SU-DHL-6 (cell line): ENCODE data around the gene PTGDR.

Source experiments
- EZH2phosphoT487 ChIP-seq: fragments of 200-600 bp; sonication (generic), shearing (Covaris generic); conservative IDR thresholded peaks from 2 replicates; pipeline ENCODE4 v1.6.1; 2018; ENCODE audit warnings: mild to moderate bottlenecking, antibody characterized with exemption, low read length, moderate library complexity, mixed read lengths
- TF ChIP-seq, protein P1 (sequence below): fragments of 200-600 bp; sonication (generic); IDR thresholded peaks from one replicate; pipeline ENCODE4 v1.5.1; 2017; ENCODE audit warnings: antibody characterized with exemption, mild to moderate bottlenecking, low read length, moderate library complexity; ENCODE audit not compliant: insufficient read depth, poor library complexity, severe bottlenecking

DNA sequence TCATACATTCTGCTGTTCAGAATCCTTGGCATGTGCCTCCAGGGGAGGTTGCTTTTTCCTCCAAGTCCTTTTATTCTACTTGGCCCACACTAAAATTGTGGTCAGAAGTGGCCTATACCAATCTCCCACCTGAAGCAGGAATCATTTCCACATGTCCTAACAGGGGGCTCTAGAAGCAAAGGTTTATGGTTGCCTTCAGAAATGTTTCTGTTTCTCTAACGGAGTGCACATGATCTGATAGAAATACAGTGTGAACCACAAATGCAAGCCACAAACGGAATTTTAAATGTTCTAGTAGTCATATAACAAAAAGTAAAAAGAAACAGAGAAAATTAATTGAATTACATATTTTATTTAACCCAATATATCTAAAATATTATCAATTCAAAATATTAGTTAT is 50.6 kb downstream of the PTGDR start:
- TF ChIP-seq, protein P1, sequence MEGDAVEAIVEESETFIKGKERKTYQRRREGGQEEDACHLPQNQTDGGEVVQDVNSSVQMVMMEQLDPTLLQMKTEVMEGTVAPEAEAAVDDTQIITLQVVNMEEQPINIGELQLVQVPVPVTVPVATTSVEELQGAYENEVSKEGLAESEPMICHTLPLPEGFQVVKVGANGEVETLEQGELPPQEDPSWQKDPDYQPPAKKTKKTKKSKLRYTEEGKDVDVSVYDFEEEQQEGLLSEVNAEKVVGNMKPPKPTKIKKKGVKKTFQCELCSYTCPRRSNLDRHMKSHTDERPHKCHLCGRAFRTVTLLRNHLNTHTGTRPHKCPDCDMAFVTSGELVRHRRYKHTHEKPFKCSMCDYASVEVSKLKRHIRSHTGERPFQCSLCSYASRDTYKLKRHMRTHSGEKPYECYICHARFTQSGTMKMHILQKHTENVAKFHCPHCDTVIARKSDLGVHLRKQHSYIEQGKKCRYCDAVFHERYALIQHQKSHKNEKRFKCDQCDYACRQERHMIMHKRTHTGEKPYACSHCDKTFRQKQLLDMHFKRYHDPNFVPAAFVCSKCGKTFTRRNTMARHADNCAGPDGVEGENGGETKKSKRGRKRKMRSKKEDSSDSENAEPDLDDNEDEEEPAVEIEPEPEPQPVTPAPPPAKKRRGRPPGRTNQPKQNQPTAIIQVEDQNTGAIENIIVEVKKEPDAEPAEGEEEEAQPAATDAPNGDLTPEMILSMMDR: no peak
- no peak for TF ChIP-seq EZH2phosphoT487
